GM21723 (cell line): ENCODE measurements around the gene SNAP47.

Source experiments
- ATAC-seq: cut with Tn5 transposase; IDR thresholded peaks from one replicate; pipeline ENCODE4 v1.9.1; 2021; ENCODE audit warnings: mild to moderate bottlenecking, moderate library complexity; ENCODE audit not compliant: unreplicated experiment

The SNAP47 gene

GRCh38 chr1:227793948-227794816, 58.9 kb downstream of the SNAP47 start:
- ATAC-seq = no peak

- no peak for ATAC-seq
Observed at GRCh38 chr1:227794817-227795192, 59.6 kb downstream of the SNAP47 start.

- ATAC-seq = no peak
Observed at GRCh38 chr1:227795732-227796131, 60.5 kb downstream of the SNAP47 start.

- ATAC-seq = no peak
Observed at GRCh38 chr1:227796359-227796915, 61.2 kb downstream of the SNAP47 start.

- ATAC-seq = no peak
Observed at GRCh38 chr1:227797144-227797543, 61.9 kb downstream of the SNAP47 start.

GRCh38 chr1:227797625-227798024, 62.4 kb downstream of the SNAP47 start:
- ATAC-seq = no peak

GRCh38 chr1:227798078-227798802, 63.0 kb downstream of the SNAP47 start:
- no peak for ATAC-seq

GRCh38 chr1:227799756-227800155, 64.5 kb downstream of the SNAP47 start:
- ATAC-seq = no peak

GRCh38 chr1:227803933-227804332, 68.7 kb downstream of the SNAP47 start:
- ATAC-seq = no peak

GRCh38 chr1:227805606-227806197, 70.5 kb downstream of the SNAP47 start:
- no peak for ATAC-seq

GRCh38 chr1:227808566-227808965, 73.3 kb downstream of the SNAP47 start:
- no peak for ATAC-seq

- ATAC-seq = no peak
Observed at GRCh38 chr1:227809026-227809425, 73.8 kb downstream of the SNAP47 start.

GRCh38 chr1:227813962-227814361, 78.7 kb downstream of the SNAP47 start:
- no peak for ATAC-seq

- ATAC-seq = no peak
Observed at GRCh38 chr1:227815468-227816409, 80.5 kb downstream of the SNAP47 start, which contains the start of gene PRSS38. PRSS38 (plus strand) TSS chr1:227815675; CDS start chr1:227815717, 42 bp downstream.

- ATAC-seq = no peak
Observed at GRCh38 chr1:227816750-227817446, 81.7 kb downstream of the SNAP47 start.

GRCh38 chr1:227823537-227823936, 88.3 kb downstream of the SNAP47 start:
- ATAC-seq = no peak

GRCh38 chr1:227824204-227824603, 89.0 kb downstream of the SNAP47 start:
- no peak for ATAC-seq

- no peak for ATAC-seq
Observed at GRCh38 chr1:227828786-227829185, 93.6 kb downstream of the SNAP47 start.
